Activated CD8-positive, alpha-beta memory T cell treated with anti-CD3 and anti-CD28 coated beads for 4 hours (primary cell): ENCODE measurements around the gene TNFRSF11A.
A peak's percentile ranks its signal among the peaks of the same experiment; 100 is the strongest.

Experiments
- DNase-seq, 2 donors: peaks; one replicate each; pipeline ENCODE4 v3.0.0-alpha.2; 2020; ENCODE audit warnings: low read depth in 2 of 2

Gene TNFRSF11A

DNA sequence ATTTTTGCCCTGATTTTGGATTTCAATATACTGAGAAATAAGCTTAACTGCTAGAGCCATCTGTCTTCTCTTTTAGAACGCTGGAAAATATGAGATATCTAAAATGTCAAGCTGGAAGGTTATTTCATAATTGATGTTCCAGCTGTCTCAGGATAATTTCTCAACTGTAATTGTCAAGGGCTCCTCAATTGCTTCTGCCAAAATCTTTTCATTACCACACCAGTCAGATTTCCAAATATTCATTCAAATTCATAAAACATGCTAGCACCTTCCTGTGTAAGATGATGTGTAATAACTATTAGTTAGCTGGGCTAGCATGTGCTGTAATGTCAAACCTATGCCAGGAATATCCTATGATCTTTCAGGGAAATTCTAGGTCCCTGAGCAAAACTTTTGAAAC lies 88.1 kb downstream of the TNFRSF11A start:
- no peak for DNase-seq

DNA sequence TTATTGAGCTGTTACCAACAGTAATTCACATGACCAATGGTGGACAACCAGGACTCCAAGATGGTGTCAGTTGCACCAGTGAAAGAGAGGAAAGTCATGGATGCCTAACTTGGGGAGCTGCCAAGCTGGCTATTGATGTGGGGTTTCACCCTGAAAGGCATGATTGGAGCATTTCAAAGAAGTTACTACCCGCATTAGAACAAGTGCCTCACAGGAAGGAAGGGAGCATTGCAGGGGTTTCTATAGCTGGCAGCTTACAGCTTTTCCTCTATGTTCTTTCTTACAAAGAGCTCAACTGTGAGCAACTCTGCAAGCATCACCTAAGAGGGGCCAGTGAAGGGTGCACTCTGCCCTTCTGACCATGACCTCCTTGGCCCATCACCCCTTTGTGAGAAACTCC lies 93.1 kb downstream of the TNFRSF11A start:
- no peak for DNase-seq

DNA sequence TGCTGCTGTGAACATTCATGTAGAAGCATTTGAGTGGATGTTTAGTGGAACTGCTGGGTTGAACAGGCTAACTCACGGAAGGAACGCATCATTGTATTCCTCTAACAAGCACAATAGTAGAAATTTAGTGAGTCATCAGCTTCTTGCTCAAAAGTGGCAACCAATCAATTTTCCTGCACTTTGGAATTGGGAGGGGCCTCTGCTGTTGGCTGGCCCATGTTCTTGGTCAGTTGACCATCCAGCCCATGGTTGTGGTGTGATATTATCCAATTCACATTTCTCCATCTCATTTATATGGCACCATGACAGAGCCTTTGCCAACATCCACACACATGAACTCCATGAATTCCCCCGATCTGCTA lies 95.0 kb downstream of the TNFRSF11A start:
- no peak for DNase-seq

DNA sequence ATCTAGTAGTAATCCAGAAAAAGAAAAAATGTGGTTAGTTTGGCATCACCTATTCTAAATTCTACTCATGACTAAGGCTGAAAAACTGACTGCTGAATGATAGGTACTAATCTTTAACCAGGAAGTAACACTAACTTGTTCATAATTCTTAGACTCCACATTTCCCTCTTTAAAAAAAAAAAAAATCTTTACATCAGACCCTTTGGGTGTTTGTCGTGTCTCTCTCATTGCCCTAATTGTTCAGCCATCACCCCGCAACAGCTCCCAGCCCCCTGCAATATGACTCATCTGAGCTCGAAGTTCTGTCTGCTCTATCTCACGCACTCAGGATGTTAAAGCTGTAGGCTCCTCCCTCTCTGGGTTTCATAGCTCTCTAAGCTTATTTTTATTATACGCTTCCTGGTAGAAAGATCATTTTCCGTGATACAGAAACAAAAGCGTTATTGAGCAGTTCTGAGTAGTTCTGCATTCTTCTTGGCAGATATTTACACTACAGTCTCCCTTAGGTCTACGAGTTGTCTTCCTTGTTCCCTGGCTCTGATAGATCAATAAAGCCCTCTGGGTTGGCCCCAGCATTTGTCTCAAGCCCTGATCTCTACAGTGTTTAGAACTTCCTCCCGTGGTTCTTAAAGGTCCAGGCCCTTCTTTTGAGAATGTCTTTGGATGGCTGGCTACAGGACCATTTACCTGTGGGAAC lies 95.6 kb downstream of the TNFRSF11A start:
- DNase-seq, result peak; percentile 38 to 68

DNA sequence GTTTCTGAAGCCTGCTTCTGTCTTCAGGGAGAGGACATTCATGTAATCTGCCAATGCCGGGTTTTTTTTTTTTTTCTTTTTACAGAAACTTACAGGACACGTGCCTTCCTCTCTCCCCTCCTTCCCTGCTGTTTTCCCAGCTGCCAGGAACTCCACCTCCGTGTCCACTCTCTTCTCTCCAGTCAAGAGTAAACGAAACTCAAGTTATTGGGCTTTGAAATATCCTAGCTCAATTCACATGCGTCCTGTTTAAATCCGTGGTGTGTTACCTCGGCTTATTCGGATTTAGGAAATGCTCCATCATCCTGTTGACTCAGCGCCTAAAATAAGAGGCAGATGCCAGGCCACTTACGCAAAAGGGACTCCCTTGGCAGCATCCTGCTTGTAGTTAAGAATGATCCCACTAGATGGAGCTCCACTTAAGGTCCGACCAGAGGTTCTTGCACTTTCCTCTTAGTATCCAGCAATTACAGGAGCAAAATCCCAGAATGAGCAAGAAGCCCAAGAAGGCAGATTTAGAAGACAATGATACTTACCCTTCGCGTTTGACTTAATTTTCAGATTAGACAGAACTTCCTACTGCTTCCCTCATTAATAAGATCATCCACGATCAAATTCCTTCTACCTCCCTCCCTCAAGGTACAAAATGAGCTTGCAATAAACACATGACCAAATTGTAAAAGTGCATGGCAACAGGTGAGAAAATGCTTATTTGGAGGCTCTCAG lies 100.5 kb downstream of the TNFRSF11A start:
- DNase-seq, result peak; percentile 6 to 22

DNA sequence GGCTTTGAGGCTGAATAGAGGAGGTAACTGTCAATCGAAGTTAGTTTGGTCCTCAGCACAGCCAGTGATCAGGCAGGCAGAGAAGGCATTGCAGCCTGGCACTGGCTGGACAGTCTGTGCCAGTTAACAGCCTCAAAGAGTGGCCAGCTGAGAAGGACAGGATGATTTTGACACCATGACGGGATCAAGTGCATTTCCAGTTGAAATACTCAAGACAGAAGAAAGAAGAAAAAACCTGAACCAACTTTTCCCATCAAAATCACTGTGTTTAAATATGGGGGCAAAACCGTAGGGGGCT lies 101.0 kb downstream of the TNFRSF11A start:
- no peak for DNase-seq

DNA sequence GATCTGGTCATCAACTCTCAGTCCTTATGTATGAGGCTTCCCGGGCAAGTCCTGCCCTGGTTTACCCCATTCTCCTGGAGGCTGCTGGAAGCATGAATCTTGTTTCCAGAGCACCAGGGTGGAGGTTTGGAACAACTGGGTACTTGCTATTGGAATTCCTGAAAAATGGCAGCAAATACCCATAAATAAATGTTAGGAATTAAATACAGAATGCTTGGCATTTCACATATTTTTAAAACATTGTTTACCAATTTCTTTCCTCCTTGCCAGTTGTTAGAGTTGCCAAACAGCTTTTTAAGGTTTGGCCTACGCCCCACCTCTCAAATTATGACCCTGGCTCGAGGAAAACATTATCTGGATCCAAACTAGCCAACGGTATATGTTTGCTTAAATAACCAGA lies 107.1 kb downstream of the TNFRSF11A start:
- DNase-seq, result no peak

DNA sequence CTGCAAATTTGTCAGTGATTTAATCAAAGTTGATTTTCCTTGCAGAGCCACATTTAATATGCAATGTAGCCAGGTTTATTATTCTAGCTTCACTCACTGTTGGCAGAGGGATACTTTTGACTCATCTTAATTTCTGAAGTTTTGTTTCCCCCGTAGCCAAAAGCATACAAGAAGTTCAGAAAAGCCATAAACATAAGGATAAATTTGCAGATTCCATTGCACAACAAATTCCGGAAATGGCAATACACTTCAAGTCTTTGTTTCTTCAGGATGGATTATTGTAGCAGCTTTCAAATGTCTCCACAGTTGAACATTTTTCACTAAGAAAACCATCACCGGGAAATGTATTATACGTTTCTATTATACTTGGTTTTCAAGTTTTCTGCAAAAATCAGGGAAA lies 109.7 kb downstream of the TNFRSF11A start:
- DNase-seq, result no peak

DNA sequence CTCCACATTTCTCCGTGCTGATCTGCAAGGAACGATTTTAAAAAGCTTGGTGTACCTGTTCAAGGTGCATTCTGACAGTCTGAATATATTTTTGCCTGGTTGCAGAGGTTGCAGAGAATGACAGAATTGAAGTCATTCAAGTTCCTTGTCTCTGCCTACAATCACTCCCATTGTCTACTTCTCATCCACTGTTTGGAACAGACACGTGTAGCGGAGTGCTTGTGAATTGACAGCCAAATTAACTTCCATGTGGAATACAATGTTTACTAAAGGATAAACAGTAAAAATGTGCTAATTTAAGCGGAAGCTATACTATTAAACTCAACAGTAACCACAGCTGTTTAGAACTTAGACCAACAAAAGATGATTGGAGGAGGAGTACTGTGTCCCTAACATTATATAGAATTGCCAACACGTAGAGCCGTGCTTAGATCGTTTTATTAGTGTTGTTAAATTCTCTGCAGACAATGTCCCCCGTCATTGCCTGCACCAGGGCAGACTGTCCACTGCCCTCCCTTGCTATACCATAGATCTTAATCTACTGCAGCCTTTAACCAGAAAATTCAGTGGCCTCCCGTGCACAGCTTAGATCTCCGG lies 110.4 kb downstream of the TNFRSF11A start:
- DNase-seq, result no peak

DNA sequence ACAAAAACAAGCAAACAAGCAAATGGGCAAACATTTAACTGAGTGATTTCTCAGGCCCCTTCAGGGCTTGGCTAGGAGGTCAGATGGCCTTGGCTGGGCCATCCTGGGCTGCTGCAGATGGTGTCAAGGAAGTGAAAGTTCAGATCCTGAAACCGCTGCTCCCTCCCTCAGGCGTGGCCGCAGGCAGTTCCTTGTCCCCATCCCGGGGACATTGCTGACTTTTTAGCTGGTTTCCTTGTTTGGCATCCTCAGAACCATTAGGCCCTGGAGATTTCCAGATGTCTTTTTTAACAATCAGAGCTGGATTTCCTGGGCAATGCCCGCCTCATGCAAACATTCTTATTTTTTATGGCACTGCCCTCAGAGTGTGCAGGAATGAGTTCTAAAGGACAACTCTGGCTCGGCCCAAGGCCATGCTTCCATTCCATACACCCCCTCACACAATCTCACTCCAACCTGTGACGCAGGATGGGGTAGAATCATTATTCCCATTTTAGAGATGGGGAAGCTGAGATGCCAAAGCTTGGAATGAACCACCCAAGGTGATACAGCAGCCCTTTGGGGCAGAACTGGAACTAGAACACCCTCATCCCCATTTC lies 111.6 kb downstream of the TNFRSF11A start:
- no peak for DNase-seq

DNA sequence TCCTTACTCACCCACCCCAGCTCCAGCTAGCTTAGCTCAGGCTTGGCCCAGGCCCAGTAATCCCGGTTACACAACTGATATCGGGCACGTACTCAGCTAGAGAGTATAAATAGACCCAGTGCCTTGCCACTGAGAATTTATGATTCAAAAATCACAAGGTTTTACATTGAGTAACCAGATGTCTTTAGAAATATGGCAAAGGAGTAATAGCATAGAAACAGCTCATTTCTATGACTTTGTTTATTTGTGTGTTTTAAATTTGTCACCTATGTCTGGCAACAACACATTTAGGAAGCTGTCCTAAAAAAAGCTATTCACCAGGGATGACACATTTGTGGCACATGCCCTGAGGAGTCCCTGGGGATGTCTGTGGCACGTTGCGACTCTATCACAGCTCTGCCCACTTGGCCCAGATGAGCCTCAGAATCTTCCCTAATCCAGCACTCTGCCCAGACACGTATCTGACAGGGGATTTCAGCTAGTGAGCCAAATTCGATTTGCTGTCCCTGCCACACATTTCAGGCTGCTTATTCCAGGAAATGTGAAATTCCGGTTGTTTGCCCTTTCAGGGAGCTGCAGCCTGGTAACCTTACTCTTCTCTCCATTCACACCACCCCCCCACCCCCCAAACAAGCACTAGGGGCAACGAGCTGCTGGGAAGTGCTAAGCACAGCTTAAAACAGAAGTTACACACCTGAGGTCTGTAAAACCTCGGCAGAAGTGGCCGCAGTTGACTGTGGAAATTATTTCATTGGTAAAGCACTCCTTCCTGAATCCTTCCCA lies 112.3 kb downstream of the TNFRSF11A start:
- no peak for DNase-seq

DNA sequence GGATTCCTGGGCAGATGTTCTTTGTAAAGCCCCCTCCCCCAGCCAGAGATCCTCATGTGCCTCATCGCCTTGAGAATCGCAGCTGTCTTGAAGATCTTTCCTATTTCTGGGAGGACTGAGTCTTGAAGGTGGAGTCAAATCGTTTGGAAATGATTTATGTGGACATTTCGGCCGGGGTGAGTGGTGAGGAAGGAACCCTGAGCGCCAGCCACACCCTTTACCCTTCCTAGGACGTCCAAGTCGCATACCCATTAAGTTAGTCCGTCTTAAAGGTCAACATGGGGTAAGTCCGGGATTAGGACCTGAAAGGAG lies 112.9 kb downstream of the TNFRSF11A start:
- DNase-seq, result no peak

DNA sequence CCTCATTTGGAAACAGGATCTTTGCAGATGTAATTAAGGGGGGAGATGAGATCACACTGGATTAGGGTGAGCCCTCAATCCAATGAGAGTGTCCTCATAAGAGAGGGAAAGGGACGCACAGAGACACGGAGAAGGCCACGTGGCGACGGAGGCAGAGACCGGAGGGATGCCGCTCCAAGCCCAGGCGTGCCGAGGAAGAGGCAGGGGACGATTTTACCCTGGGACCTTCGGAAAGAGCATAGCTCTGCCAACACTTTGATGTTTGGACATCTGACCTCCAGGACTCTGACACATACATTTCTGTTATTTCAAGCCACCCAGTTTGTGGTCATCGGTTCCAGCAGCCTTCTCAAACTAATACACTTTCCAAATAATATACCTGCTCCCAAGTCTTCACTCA lies 113.3 kb downstream of the TNFRSF11A start:
- DNase-seq, result no peak

DNA sequence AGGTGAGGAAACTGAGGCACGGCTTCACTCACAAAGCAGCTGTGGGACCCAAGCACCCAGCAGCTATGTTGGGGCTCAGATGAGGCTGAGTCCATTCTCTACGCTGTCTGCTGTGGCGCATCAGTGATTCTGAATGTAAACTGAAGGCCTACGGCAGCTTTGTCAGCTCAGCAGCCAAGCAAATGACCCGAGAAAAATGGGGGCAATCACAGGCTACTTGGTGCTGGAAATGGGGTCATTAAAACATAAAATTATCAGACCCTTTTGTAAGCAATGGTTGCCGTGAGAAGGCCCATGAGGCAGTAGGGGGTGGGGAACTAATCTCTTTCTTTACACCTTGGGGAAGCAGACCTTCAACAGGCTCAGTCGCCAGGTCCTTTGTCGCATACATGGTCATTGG lies 113.8 kb downstream of the TNFRSF11A start:
- no peak for DNase-seq
